ENCODE measurements around the gene CDH16. TPM values are rescaled to one million over a fixed set of nuclear protein-coding genes. Genes with fewer than 3 reads are reported as not detected.

CDH16 gene
- total and polyA plus RNA-seq, 2 experiments from 2014 or later, result 3.2 to 4.4 TPM

GRCh38 chr16:66894948-66895688 lies 23.6 kb downstream of the CDH16 start:
- Histone ChIP-seq H3K79me2 (no peaks in the 10 kb centered on the region), H3K9me2 (replicated peaks; ENCODE audit: insufficient read depth) (no peaks in the 10 kb centered on the region), H4K20me1 (ENCODE audit: insufficient read depth, poor library complexity, severe bottlenecking) (no peaks in the 10 kb centered on the region), H3K27ac (no peak overlapping the region), H3K27me3 (no peaks in the 10 kb centered on the region), H3K9me3 (ENCODE audit: low read depth) (no peaks in the 10 kb centered on the region), H2AFZ (no peak overlapping the region), H3K36me3 (replicated peaks; ENCODE audit: insufficient read depth, low read depth) (no peaks in the 10 kb centered on the region), H3K4me3 (no peak overlapping the region), H3K4me2 (no peak overlapping the region), H3K4me1 (ENCODE audit: insufficient read depth) (peaks cover 10% of the 10 kb centered on the region)
- TF ChIP-seq EZH2 (IDR thresholded peaks at IDR 0.05; ENCODE audit: borderline replicate concordance) (no peak), EZH2phosphoT487 (IDR thresholded peaks at IDR 0.05; ENCODE audit: low read depth, severe bottlenecking, unreplicated experiment) (no peak), CTCF (IDR thresholded peaks at IDR 0.05; ENCODE audit: poor library complexity) (peak; percentile 86)
- peak; percentile 87 for DNase-seq (ENCODE audit: low spot score)
- WGBS (ENCODE audit: low lambda C conversion rate, missing lambda C conversion rate), result 59% methylated on average over 11 of the region's 11 CpGs

GRCh38 chr16:66894055-66894454 lies 24.6 kb downstream of the CDH16 start:
- Histone ChIP-seq H4K20me1 (ENCODE audit: insufficient read depth, poor library complexity, severe bottlenecking) (no peaks in the 10 kb centered on the region), H3K27ac (no peak overlapping the region), H3K4me3 (no peak overlapping the region), H3K27me3 (no peaks in the 10 kb centered on the region), H3K4me1 (ENCODE audit: insufficient read depth) (peaks cover under 1% of the 10 kb centered on the region), H3K36me3 (replicated peaks; ENCODE audit: insufficient read depth, low read depth) (no peaks in the 10 kb centered on the region), H3K9me2 (replicated peaks; ENCODE audit: insufficient read depth) (no peaks in the 10 kb centered on the region), H3K79me2 (no peaks in the 10 kb centered on the region), H3K9me3 (ENCODE audit: low read depth) (no peaks in the 10 kb centered on the region), H3K4me2 (no peak overlapping the region), H2AFZ (no peak overlapping the region)
- no peak for TF ChIP-seq EZH2phosphoT487 (IDR thresholded peaks at IDR 0.05; ENCODE audit: low read depth, severe bottlenecking, unreplicated experiment)
- no peak for TF ChIP-seq CTCF (IDR thresholded peaks at IDR 0.05; ENCODE audit: poor library complexity)
- no peak for TF ChIP-seq EZH2 (IDR thresholded peaks at IDR 0.05; ENCODE audit: borderline replicate concordance)
- no peak for DNase-seq (ENCODE audit: low spot score)
- 79% methylated on average over 2 of the region's 2 CpGs for WGBS (ENCODE audit: low lambda C conversion rate, missing lambda C conversion rate)

DNA sequence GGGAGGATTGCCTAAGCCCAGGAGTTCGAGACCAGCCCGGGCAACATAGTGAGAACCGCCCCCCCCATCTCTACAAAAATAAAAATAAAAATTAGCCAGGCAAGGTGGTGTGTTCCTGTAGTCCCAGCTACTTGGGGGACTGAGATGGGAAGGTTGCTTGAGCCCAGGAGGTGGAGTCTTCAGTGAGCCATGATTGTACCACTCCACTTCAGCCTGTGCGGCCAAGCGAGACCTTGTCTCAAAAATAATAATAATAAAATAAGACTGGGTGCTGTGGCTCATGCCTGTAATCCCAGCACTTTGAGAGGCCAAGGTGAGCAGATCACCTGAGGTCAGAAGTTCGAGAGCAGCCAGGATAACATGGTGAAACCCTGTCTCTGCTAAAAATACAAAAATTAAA lies 26.9 kb downstream of the CDH16 start:
- Histone ChIP-seq H3K4me3 (no peak overlapping the region), H4K20me1 (ENCODE audit: insufficient read depth, poor library complexity, severe bottlenecking) (no peaks in the 10 kb centered on the region), H3K4me2 (no peak overlapping the region), H3K9me3 (ENCODE audit: low read depth) (no peaks in the 10 kb centered on the region), H3K4me1 (ENCODE audit: insufficient read depth) (no peaks in the 10 kb centered on the region), H3K9me2 (replicated peaks; ENCODE audit: insufficient read depth) (no peaks in the 10 kb centered on the region), H2AFZ (no peak overlapping the region), H3K36me3 (replicated peaks; ENCODE audit: insufficient read depth, low read depth) (no peaks in the 10 kb centered on the region), H3K27ac (no peak overlapping the region), H3K79me2 (no peaks in the 10 kb centered on the region), H3K27me3 (no peaks in the 10 kb centered on the region)
- DNase-seq (ENCODE audit: low spot score), result no peak
- TF ChIP-seq EZH2phosphoT487 (IDR thresholded peaks at IDR 0.05; ENCODE audit: low read depth, severe bottlenecking, unreplicated experiment) (no peak), CTCF (IDR thresholded peaks at IDR 0.05; ENCODE audit: poor library complexity) (no peak), EZH2 (IDR thresholded peaks at IDR 0.05; ENCODE audit: borderline replicate concordance) (no peak)
- WGBS (ENCODE audit: low lambda C conversion rate, missing lambda C conversion rate), result 99% methylated on average over 6 of the region's 6 CpGs

Data from hepatocyte (in vitro differentiated cells).